Fibroblast of skin of right biceps (primary cell): ENCODE data around the gene DNAAF8.
A peak's percentile ranks its signal among the peaks of the same experiment; 100 is the strongest.
"Not testable (repeated sequence)": the region's sequence is repeated elsewhere in the genome, so short reads cannot be mapped to it uniquely, and the experiment has no call there.

Experiments used
- DNase-seq: peaks from one replicate; pipeline ENCODE4 v3.0.0-alpha.2; 2013

The DNAAF8 gene

DNA sequence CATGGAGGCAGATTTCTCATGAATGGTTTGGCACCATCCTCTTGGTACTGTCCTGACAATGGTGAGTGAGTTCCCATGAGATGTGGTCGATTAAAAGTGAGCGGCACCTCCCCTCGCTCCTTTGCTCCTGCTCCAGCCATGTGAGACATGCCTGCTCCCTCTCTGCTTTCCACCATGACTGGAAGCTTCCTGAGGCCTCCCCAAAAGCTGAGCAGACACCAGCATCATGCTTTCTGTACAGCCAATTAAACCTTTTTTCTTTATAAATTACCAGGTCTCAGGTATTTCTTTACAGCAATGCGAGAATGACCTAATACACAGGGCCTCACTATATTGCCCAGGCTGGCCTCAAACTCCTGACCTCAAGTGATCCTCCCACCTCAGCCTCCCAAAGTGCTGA is 20.5 kb downstream of the DNAAF8 start:
- DNase-seq = no peak

DNA sequence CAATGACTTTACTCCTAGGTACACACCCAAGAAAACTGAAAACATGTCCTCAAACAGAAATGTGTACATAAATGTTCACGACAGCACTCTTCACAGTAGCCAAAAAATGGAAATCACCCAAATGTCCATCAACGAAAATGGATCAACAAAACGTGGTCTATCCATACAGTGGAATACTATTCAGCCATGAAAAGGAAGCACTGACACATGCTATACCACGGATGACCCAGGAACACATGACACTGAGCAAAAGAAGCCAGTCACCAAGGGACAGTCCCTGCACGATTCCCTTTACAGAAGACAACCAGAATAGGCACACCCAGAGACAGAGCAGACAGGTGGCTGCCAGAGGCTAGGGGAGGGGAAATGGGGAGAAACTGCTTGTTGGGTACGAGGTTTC is 21.4 kb downstream of the DNAAF8 start:
- DNase-seq = no peak

DNA sequence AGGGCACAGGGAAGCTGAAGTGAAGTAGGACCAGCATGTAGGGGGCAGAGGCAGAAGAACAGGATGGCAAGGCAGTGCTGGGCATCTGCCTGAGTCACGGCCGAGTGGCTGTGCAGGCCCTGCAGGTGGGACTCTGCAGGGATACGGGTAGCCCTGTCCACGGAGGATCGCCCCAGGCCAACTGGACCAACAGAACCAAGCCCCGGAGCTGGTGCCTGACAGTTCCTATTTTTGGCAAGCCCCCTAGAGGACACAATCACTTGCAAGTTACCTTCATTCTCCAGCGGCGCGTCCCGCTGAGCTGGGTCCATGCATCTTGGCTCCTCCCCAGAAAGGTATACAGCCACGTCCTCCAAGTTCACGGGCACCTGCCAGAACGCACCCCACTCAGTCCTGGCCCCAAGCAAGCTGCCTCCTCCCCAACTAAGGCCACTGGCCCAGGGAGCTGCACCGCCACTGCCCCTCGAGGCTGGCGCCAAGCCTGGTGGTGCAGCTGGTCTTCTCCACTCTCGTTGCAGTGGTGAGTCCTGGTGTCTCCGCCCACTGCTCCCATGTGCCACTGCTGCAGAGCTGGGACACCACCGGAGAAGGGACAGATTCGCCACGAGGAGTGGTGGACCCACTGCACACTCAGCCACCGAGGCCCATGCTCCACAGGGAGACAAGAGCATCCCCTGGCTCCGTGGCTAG is 26.0 kb downstream of the DNAAF8 start:
- DNase-seq = no peak

DNA sequence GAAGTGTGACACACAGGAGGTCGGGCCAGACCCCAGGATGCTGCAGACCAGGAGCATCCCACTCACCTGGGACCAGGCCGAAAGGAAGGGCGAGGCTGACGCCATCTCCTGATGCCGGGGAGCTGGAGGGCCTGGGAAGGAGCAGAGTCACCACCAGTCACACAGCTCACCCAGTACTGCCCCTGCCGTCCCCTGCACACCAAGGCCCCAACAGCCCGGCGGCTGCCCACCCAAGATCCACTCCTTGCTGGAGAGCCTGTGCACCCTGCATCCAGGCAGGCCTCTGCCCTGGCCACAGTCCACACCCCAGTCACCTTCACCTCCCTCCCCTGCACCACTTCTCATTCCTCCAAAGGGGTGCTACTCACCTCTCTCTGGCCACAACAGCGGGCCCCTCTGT is 27.9 kb downstream of the DNAAF8 start:
- no peak for DNase-seq

DNA sequence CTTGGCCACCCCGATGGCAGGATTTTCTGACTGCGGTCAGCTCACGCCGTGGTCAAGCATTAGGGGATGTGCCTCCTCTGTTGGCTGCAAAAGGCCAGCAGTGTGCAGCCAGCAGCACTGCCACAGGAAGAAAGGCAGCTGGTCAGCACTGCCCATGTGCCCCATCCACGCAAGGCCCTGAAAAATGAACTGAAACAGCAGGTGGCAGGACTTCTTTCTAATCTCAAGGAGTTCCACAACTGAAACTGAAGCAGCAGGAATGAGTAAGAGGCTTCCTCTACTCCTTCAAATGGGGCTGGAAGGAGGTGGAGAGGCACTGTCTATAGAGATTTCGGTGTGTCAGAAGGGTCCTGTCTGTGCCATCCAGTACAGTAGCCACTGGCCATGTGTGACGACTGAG is 29.5 kb downstream of the DNAAF8 start:
- no peak for DNase-seq

DNA sequence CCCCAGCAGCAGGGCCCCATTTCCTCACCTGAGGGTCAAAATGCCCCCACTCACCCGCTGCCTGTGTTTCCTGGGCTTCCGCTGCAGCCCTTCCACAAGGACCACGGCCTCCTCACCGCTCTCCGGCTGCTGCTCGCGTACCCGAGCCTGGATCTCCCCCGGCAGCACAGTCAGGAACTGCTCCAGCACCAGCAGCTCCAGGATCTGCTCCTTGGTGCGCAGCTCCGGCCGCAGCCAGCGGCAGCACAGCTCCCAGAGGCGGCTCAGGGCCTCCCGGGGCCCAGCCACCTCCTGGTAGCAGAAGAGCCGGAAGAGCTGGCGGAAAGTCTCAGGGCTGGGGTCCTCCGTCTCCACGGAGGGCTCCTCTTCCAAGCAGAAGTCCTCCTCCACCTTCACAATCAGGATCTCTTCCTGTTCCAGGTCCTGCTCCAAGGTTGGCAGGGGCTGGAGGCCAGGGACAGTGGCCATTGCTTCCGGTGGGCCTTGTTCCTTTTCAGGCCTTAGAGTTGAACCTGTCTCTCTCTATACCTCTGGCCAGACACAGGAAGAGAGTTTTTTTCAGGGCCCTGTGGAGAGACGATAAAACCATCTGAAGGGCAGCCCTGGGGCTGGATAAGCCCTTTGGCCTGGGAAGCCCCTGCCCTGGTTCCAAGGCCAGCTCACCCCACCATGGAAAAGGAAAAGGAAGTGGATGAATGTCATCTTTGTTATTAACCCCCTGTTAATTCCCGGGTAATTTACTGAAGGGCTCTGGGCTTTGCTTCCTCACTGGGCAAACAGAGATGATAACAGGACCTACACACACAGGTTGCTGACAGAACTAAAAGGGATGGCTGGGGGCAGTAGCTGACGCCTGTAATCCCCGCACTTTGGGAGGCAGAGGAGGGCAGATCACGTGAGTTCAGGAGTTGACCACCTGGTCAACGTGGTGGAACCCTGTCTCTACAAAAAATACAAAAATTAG is 31.5 kb downstream of the DNAAF8 start:
- no peak for DNase-seq

DNA sequence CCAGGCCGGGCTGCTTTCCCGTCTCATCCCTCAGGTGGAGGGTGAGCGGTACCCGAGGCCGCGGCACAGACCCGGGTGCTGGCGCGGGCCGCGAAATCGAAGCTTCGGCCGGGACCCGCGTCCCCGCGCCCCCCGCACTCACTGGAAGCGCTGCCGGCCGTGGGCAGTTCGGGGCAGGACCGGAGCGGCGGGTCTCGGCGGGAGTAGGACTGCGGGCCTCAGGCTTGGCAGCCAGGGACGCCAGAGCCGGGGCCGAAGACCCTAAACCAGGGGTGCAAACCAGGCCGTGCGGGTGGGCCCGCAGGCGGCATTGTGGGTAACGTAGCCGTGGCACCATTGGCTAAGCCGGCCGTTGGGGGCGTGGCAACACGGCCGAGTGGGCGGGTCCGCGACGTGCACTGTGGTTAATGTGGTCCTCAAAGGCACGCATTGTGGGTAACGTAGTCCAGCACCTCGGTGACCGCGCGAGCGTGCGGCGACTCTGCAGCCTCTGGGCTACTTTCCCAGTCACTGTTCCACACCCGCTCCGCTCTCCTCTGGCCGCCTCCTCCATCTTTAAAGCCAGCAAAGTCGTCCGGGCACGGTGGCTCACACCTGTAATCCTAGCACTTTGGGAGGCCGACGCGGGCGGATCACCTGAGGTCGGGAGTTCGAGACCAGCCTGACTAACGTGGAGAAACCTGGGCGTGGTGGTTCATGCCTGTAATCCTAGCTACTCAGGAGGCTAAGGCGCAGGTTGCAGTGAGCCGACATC is 32.7 kb downstream of the DNAAF8 start, which contains the start of gene ZNF500:
TSS of gene ZNF500 (minus strand) at position 288 of the 754 bp plus-strand sequence. CDS start 1,184 bp downstream, outside the sequence.
- peak; percentile 95 for DNase-seq

DNA sequence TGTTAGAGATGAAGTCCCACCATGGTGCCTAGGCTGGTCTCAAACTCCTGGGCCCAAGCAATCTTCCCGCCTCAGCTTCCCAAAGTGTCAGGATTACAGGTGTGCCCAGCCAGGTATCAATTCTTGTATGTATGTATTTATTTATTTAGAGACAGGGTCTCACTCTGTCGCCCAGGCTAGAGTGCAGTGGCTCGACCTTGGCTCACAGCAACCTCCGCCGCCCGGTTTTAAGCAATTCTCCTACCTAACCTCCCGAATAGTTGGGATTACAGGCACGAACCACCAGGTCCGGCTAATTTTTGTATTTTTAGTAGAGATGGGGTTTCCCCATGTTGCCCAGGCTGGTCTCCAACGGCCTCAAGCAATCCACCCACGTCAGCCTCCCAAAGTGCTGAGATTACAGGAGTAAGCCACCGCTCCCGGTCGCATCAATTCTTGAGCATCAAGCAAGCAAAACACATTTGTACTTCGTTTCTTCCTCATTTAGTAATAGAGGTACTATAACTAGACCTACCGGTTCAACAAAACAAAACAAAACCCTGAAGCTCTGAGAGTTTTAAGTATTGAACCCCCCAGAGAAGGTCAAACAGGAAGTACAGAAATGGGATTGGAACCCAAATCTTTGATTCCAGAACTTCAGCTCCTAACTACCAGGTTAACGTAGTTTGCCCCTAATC is 33.7 kb downstream of the DNAAF8 start:
- no peak for DNase-seq

DNA sequence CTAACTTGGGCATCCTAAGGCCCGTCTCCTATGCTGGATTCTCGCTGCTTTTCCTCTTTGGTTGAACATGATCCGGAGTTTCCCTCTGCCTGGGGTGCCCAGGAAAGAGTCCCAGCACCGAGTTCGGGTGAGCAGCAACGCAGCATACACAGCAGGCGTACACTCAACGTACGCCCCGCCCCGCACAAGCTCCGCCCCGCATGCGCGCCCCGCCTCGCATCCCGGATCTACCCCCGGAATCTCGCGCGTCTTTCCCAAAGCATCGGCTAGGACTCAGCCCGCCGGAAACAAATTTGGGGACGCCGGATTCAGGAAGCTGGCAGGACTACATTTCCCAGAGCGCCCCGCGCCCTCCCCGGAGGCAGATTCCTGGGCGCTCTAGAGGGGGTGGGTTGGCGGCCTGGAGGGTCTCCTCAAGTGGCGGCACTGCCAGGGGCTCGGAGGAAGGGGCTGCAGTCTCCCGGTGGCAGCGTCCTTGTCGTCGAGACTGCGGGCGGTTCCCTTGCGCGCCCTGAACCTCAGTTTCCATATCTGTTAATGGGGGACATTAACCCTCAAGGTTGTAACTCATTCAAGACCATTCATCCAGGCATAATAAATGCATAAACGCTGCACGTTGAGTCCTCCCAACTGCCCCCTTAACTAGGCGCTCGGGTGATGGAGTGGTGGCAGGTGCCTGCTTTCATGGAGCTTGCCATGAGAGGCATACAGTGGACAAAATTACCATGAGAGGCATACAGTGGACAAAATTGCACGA is 34.4 kb downstream of the DNAAF8 start:
- DNase-seq = peak; percentile 96

DNA sequence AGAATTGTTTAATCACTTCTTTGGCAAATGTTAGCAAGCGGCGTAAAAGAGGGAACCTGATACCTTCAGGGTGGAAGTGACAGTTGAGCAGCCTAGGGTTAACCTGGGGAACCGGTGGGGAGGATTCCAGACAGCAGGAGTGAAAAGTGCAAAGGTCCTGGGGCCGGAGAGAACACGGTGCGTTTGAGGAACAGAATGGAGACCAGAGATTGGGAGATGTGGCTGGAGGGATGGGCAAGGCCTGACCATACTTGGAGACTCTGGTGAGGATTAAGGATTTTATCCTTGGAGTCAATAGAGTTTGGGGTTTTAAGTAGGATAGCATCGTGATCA is 34.9 kb downstream of the DNAAF8 start:
- no peak for DNase-seq

DNA sequence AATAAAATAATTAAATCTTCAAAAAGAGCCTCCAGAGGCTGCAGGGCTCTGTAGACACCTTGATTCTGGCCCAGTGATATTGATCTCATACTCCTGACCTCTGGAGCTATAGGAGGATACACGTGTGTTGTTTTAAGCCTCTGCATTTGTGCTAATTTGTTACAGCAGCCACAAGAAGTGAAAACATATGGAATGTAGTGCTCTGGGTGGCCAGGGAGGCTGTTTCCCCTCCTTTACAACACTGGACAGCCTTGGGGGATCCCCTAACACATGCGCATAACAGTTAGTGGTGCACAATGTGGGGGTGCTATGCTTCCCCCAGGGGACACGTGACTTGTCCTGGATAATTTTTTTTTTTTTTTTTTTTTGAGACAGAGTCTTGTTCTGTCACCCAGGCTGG is 37.3 kb downstream of the DNAAF8 start:
- no peak for DNase-seq

DNA sequence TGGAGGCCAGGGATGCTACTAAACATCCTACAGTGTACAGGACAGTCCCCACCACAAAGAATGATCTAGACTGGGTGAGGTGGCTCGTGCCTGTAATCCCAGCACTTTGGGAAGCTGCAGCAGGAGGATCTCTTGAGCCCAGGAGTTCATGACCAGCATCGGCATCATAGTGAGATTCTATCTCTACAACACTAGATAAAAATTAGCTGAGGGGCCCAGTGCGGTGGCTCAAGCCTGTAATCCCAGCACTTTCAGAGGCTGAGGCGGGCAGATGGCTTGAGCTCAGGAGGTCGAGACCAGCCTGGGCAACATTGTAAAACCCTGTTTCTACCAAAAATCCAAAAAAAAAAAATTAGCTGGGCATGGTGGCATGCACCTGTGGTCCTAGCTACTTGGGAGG is 38.0 kb downstream of the DNAAF8 start:
- DNase-seq = no peak

DNA sequence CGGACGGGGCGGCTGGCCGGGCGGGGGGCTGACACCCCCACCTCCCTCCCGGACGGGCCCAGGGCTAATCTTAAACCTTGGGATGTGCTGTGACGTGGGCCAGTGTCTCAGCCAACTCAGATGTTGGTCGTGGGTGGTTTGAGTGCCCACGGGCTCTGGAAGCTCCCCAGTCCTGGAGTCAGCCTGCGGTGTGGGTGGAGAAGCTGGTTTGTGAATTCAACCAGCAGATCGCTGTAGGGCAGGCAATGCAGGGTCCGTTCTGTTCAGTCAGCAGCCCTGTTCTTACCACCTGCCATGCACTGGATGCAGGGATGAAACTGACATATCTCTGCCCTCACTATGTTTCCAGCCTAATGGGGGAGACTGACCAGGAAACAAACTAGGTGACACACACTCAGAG is 40.7 kb downstream of the DNAAF8 start:
- no peak for DNase-seq

DNA sequence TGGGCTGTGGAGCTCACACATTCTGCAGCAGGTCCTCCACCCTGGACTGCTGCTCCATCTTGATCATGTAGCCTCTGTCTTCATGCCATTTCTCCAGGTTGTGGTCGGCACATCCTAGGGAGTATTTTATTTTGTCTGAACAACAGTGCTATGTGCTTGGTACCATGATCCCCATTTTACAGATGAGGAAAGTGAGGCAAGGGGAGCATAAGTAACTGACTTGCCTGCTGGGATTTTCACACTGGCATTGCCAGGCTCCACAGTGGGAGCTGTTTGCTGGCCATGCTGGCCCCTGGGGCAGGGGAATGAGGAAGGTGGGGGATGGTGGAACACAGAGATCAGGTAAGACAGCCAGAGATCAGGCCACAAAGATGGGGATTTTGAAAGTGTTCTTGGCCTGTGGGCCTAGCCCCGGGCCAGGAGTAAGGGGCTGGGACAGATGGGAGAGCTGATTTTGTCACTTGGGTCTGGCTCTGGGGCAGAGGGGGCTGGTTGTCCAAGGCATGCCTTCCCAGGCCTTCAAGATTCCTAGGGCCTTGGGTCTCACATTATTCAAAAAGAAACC is 41.9 kb downstream of the DNAAF8 start:
- no peak for DNase-seq

DNA sequence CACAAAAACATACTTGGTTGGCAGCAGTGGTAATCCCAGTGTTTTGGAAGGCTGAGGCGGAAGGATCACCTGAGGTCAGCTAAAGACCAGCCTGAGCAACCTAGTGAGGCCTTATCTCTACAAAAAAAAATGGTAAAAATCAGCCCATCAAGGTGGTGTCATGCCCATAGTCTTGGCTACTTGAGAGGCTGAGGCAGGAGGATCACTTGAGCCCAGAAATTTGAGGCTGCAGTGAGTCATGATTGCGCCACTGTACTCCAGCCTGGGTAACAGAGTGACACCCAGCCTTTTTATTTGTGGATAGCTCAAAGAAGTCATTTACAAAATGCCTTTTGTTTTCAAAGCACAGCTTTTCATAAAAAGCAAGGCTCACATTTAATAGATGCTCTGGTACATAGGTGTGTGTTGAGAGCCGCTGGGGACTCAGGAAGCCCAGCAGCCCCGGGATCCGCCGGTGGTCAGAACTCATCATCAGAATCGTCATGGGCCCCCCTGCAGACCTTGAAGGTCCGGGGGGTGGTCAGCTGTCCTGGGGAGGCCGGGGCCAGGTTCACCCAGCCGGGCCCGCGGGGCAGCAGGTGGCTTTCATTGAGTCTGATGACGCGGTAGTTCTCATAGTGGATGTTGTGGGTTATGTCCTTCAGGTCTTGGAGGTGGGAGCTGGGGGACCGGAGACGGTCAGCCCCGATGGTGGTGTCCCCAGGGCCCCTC is 43.2 kb downstream of the DNAAF8 start:
- no peak for DNase-seq

DNA sequence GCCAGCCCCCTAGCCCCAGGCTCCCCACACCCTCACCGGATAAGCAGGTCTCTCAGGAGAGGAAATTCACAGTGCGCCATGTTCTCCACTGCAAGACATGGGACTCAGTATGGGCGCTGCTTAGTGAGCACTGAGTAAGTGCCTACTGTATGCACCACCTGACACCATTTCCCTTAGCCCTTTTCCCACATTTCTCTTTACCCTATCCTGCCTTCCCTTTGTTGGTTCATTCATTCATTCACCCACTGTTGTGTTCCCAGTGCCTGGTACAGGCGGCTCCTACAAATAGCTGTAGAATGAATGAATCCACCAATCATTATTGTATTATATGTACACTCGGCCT is 43.7 kb downstream of the DNAAF8 start:
- DNase-seq = no peak

DNA sequence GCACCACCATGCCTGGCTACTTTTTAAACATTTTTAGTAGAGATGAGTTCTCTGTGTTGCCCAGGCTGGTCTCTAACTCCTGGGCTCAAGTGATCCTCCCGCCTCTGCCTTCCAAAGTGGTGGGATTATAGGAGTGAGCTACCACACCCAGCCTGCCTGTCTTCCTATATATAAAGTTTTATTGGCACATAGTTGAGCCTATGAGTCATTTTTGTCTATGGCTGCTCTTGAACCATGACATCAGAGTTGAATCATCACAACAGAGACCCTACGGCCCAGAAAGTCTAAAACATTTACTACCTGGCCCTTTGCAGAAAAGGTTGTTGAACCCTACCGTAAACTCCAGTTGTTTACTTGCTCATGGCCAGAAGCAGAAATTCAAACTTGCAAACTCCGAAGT is 45.9 kb downstream of the DNAAF8 start:
- no peak for DNase-seq

DNA sequence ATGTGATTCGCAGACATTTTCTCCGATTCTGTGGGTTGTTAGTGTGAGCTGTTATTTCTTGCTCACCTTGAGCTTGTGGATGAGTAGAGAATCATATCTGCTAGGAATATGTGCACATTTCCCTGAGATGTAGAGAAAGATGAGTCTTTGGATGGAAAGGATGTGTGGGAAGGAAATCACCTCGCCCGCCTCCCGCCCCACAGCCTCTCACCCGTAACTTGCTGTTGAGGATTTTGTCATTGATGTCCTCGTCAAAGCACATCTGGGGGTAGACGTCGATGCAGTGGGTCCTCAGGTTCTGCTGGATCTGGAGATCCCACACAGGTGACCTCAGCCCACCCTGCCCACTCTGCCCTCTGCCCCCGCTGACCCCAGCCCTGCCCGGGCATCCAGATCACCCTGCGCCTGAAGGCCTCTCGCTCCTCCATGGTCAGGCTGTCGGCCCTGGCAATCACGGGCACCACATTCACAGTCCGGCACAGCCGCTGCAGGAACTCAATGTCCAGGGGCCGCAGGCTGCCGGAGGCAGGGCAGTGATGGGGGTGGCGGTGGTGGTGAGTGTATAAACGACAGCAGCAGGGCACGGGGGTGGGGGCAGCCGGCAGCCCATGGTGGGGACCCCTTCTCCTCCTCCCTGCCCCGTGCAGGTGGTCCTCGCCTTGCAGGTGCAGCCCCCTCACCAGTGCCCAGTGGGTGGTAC is 49.1 kb downstream of the DNAAF8 start:
- no peak for DNase-seq

DNA sequence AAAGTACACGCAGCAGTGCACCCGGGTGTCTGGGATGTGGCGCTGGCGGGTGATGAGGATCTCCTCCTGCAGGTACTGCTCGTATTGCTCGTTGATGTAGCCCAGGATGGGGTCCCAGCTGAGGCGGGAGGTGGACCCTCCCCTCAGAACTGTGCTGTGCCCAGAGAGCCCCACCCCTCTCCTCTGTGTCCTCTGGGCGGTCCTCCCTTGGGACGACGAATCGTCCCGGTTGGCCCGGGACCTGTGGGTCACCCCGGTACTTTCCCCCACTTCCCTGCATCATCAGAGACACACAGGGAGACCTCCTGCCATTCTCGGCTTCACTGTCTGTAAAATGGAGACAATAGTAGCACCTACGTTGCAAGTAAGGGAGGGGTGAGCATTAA is 49.6 kb downstream of the DNAAF8 start:
- DNase-seq = no peak

DNA sequence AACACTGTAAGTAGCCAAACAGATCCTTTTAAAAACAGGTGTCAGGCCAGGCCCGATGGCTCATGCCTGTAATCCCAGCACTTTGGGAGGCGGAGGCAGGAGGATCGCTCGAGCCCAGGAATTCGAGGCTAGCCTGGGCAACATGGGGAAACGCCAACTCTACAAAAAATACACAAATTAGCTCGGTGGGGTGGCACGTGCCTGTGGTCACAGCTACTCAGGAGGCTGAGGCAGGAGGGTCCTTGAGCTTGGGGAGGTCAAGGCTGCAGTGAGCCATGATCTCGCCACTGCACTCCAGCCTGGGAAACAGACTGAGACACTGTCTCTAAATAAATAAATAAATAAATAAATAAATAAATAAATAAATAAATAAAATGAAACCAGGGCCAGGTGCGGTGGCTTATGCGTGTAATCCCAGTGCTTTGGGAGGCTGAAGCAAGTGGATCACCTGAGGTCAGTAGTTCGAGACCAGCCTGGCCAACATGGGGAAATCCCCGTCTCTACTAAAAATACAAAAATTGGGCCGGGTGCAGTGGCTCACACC is 50.2 kb downstream of the DNAAF8 start:
- not testable (repeated sequence) for DNase-seq
